ENCODE results near the gene PCSK6.

Gene PCSK6

DNA sequence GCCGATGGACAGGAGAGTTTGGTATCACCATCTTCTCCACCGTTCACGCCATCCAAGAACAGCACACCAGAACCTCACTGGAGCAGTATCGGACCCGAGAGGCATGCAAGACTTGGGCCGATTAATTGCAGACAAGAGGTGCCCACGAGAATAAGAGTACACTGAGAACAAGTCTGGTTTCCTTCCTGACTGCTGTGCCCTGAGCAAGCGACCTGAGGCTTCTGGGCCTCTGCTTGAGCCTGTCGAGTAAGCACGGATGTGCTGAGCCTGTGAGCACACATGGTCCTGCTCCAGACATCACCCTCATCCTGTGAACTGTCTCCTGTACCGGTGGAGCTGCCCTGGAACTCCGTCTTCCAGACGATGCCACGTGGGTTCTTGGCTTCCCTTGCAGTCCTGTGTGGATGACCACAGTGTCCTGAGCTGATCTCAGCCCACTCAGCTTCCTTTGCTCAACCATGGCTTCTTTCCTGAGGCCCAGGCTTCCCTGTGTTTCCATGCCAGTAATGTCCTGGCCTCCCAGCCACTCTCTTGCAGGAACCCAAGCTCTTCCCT lies 160.1 kb downstream of the PCSK6 start:
- DNase-seq (ENCODE audit: low read depth, low spot score), result no peak

DNA sequence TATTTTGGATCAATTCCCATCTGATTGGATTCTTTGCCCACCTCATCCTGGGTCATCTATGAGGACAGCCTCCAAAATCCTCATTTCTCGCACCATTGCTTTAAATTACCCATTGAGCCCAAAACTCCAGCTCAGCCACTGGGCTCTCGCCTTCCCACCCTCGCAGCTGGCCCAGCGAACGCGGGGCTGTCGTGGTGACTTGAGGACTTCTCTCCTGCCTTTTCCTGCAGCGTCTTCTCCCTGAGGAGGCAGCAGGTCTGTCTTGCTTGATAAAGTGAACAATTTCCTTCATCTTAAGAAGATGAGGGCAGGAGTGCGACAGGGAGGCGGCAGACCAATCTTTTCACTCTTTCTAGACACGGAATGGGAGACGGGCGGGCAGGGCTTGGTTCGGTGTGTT lies 161.5 kb downstream of the PCSK6 start:
- DNase-seq (ENCODE audit: low read depth, low spot score), result no peak

DNA sequence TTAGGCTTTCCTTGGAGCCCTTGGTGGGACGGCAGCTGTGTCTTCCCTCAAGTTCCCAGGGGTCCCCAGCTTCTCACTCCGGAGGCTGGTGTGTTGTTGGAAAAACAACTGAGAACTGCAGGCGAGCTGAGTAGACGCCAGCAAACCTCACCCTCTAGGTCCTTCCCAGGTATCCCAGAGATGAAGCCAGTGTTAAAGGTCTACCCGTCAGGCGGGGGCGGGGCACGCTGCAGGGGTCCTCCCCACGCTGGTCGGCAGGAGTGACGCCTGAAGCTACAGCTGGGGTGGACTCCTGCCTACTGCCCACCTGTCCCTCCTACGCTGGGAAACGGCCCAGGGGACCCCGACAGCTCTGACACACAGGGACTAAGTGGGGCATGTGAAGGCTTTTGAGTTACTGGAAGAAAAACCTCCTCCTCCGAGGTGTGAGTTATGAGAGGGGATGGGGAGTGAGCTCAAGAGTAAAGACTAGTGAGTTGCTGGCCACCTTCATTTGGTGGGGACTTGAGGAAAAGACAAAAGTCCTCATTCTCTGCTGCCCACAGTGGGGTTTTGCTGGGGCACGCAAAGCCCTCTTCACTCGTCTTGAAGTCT lies 162.3 kb downstream of the PCSK6 start:
- no peak for DNase-seq (ENCODE audit: low read depth, low spot score)

DNA sequence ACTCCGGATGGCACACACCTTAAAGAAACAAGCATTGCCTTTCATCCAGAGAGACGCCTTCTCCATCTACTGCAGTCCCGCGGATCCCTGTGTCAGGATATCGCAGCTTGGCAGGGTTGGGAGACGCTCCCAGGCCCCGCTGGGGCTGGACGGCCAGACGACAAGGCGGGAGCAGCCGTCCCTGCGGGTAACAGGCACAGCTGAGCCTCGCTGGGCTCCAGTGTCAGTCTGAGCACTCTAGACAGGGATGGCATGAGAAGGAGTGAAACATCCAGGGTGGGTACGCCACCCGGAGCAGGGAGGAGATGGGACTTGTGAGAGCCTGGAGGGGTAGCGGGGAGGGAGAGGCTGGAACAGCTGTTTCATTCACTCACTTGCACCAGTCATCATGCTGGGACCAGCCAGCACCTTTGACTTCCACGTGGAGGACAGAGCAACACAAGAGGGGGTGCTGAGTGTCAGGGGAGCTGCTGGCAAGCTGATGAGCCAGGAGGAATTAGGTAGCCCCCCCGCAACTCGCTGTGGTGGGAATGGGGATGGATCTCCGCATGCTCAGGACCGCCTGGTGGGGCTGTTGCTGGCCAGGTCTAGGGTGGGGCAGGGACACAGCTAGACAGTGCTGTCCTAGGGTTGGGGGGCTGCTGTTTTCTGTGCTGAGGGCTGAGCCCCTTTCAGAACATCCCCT lies 162.9 kb downstream of the PCSK6 start:
- no peak for DNase-seq (ENCODE audit: low read depth, low spot score)

DNA sequence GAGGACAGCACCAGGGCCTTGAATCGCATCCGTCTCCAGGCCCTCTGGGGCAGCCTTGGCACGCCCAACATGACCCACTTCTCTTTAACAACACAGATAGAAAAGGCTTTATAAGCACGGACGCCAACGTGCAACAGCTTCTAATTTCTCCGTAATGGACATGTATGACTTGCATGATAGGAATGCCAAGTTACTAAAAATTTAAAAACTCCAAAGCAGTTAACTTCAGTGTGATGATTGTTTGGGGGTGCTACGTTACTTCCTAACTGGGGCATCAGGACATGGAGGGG lies 163.5 kb downstream of the PCSK6 start:
- DNase-seq (ENCODE audit: low read depth, low spot score), result no peak

DNA sequence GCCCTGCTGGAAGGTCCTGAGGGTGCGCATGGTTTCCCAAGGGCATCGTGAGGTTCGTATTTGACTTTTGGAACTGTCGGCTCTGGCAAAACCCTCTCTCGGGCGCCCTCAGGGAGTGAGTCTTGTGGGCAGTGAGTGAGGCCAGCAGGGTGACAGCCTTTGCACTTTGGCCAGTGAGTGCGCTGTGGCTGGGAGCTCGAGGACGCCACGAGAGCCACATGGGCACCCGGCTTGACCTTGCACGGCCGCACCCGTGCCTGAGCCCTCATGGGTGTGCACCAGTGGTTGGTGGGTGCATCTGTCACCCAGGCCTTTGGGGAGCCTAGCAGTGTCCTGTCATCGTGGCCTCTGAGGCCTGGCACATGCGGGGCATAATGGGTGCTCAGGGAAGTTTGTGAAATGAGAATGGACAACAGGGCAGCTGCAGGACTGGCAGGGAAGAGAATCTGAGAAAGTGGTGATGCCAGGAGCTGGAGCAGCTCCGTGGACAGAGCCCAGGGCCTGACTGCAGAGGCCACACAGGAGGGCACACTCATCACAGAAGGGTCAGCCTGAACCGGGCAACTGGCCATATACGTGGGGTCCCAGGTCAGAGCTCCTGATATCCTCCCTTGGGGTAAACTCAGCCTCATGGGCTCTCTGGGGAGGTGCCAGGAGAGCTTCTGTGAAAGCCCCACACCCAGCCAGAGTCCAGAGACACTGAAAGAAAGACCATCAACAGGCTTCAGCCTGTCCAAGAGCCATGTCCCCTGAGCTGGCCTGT lies 164.1 kb downstream of the PCSK6 start:
- no peak for DNase-seq (ENCODE audit: low read depth, low spot score)

DNA sequence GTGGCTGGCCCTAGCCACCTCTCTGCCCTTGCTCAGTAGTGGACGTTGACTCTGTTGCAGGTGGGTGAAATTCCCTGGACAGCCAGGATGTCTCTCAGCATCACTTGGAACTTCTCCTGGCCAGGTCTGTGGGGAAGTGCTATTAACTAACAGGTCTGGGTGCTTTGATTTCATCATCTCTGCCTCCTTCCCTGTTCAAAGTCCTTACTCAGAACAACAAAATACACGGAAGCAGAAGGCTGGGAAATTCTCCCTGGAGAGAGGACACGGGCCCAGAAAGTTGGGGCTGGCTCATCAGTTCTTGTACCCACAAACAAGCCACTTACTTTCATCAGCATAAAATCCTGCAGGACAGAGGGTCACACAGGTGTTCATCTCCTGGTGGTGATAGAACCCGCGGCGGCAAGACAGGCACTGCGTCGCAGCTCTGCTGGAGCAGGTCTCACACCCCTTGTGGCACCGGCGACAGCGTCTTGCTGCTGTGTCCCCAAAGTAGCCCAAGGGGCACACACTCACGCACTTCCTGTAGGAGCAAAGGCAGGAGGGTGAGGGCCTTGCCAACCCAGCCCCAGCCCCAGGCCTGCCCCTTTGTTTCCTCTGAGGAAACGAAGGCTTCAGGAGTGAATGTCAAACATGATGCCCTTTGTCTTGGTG lies 164.9 kb downstream of the PCSK6 start:
- no peak for DNase-seq (ENCODE audit: low read depth, low spot score)

DNA sequence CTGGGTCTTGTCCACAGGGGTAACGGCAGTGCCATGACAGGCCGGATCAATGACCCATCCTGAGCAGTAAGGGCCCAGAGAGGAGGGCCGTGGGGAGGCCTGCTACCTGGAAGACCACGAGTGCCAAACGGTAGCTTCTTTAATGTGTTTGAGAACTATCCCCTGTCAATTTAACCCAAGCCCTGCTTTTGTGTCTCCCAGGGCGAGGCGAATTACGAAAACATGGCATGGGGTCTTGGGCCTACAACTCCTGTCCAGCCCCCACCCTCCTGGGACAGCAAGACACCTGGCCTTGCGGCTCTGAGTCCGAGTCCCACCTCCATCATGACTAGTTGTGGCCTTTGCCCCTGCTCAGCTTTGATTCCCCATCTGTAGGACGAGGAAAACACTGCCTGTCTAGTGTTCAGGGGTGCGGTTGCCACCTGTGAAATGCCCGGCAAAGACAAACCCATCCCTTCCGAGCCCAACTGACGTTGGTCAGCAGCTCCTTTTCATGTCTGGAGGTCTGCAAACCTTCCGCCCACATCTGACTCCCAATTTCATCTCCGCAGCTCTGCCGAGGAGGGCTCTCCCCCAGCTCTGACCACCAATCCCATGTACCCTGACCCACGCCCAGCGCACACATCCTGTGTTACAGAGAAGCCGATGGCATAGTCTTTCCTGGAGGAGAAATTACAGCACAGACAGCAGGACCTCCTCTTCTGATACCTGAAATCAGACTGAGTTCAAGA lies 165.5 kb downstream of the PCSK6 start:
- DNase-seq (ENCODE audit: low read depth, low spot score), result no peak

DNA sequence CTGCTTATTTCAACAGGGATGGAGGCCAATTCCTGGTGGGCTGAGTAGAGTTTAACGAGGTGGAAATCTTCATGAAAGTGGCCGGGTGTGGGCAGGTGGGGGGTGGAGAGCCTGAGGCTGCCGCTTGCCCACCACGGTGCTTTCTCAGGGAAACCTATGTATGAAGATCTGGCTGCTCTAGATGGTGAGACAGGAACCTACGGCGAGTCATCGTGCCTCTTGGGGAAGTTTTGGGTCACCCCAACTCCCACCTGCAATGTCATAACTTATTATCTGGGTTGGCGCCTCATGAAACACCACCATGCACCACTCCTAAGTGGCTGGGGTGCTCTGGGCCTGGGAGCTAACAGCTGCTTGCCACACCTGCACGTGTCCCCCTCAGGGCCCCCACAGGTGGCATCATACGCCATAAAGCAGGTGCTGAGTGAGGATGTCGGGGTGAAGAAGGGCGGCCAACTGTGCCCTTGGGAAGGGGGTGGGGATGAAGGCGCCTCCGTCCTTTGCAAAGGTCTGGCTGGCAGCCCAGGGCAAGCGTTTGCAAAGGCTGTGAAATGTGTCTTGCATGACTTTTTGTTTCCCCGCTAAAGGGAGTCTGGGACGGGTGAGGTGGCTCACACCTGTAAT lies 166.5 kb downstream of the PCSK6 start:
- DNase-seq (ENCODE audit: low read depth, low spot score), result no peak

DNA sequence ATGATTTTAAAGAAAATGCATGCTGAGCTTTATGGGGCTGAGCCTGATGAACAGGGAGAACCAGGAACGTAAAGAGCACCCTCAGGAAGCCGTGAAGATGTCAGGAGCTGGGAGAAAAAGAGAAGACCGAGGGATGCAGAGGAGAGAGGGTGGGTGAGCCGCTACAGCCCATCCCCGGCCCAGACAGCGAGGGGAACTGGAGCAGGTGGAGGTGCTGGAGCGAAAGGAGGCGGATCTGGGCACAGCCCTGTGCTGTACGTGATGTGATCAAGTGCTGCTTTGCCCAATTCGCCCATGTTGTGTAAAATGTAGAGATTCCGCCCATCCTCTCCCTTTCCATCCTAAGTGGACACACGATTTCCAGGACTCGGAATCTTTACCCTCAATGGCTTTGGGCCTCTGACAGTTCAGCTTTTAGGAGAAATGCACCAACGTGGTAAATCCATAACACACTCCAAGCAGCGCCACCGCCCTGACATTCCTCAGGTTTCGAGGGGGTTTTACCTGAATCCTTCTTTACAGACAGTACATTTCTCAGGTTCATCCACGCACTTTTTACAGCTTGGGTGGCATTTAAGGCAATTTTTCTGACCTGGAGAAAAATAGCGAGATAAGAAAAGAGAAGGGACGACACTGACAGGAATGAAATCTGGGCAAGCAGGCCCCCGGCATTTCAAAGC lies 167.4 kb downstream of the PCSK6 start:
- DNase-seq (ENCODE audit: low read depth, low spot score), result no peak

DNA sequence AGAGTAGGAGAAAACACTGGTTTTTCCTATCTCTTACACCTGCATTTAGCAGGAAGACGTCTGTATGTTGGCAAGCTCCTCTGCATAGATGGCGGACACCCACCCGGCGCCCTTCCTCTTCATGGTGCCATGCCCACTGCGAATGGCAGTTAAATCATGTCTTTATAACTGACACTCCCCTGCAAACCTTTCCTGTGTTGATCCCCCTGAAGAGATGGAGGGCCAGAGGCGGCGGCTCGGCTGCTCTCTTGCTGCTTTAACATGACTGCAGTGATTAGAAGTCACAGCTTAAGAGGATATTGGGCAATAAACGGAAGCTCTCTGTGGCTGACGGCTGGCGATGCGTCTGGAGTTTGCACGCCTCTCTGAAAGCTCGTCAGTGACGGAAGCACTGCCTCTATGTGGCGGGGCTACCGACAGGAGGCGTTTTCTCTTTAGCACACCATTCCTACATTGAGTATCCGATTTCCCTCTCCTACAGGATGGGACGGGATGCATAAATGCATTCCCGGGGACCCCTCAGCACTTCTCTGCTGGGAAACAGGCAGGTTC lies 168.9 kb downstream of the PCSK6 start:
- no peak for DNase-seq (ENCODE audit: low read depth, low spot score)

DNA sequence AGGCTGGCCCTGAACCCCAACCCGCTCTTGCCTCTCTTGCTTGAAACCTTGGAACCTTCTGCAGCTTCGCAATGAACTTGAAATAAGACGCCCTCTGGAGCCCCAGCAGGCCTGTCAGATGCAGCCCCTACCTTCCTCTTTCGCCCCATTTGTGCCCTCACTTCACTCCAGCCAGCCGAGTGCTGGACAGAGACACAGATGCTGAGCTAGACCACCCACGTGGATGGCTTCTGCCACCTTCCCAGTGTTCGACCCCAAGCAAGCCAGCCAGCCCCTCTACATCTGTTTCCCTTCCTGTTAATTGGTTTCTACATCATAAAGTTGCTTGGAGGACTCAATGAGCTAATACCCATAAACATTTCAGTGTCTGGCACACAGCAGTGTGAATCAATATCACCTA lies 170.7 kb downstream of the PCSK6 start:
- DNase-seq (ENCODE audit: low read depth, low spot score), result no peak

DNA sequence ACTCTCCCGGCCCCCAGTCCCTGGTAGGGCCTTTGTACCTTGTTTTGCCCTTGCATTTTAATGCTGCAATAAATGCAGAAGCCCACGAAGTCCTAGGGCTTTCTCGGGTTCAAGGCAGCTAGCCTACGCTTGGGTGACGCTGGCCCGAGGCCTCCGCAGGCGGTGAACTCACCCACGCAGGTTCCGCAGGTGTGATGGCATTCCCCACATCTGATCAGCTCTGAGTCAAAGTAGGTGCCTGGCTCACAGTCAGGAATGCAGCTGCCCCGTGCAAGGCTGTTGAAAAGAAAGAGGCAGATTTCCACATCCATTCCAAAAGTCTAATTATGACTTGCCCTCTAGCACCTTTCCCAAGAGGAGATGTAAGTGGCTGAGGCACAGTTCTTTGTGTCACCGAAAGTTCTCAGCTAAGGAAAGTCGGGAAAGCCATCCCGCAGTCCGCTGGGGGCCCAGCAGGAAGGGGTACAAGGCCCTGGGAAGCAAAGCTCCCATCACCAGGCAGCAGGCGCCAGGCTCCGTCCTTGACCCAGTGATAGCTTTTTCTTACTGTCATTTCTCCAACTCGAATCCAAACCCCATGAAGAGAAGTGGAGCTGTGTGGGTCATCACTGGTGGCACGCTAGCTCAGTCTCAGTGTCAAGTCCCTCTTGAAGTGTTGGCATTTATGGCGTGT lies 171.2 kb downstream of the PCSK6 start:
- no peak for DNase-seq (ENCODE audit: low read depth, low spot score)

DNA sequence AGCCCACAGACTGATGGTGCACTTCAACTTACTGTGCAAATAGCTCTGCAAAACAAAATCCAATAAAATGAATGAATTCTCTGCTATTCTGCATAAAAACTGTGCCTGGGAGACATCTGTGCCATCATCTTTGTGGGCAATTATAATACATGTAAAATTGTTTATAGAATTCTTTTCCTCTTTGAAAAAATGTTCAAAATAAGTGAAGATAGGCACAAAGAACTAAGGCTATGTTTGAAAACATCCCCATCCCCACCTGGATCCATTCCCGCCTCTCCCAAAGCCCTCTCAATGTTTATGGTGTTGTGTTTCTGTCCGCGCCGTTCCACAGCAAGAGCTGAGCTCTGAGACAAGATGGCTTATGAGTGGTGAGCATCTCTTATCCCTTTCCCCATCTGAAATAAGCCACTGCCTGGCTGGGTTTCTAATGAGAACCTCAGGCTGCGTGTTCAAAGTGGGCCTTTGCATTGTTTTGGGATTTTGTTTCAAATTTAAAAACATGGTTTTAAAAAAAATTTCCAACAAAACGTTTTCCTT lies 172.1 kb downstream of the PCSK6 start:
- DNase-seq (ENCODE audit: low read depth, low spot score), result no peak

DNA sequence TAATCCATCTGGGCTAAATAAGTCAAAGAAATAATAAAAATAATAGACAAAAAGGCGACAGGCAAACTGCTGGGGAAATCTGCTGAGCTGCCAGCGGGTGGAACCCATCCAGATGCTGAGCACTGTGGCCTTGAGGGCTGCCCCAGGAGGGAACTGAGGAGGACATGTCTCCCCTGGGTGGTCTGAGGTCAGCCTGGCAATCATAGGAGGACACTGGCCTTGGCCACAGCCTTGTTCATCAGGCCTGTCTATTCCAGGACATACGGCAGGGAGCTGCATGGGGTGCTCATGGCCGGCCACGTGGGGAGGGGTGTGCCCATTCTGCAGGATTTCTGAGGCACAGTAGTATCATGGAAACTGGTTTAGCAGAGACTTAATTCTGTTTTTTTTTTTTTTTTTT lies 173.0 kb downstream of the PCSK6 start:
- DNase-seq (ENCODE audit: low read depth, low spot score), result no peak

DNA sequence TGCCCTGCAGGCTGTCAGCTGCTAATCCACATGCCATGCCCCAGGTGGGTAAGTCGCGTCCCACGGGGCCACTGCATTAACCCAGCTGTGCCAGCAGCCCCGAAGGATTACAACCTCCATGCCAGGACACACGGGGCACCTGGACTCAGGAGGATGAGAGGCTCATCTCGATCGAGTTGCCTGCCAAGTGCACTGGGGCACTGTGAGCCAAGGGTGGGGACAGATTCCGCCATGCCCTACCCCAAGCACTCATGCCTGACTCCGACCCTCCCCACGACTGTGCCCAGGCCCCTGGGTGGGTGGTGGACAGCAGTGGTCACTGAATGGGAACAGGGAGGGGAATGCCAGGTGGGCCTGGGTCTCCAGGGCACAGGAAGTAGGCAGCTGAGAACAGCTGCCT lies 173.8 kb downstream of the PCSK6 start:
- no peak for DNase-seq (ENCODE audit: low read depth, low spot score)

DNA sequence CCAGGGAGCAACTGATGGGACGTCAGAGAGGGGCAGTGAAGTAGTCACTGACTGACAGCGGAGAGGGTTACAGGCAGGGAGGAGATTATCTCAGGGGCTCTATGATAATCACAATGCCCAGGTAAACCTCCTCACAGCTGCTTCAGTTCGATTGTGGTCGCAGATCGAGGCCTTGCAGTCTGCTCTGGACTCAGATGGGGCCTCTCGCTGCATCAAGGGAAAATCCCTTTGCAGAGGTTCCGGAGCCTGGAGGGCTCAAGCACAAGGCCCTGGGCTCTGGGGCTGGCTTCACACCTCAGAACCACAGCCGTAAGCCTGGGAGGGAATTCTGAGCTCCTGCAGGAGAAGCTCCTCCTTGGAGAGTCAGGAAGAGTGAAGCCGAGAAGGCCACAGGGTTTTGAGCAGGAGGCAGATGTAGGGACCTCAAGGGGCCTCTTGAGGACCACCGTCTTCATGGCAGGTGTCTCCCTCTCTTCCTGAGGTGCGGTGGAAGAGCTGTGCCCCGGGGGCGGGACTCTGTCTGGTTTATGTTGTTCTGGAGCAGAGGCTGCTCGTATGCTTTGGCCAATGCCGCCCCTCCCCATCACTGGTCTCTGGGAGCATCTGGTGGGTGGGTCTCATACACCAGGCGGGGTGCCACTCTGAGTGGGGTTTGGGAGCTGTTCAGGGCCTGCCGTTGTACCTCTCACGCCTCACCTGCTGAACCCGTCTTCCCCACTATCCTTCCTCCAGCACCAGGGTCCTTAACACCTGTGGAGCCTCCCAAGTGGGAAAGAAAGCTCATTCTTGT lies 175.0 kb downstream of the PCSK6 start:
- DNase-seq (ENCODE audit: low read depth, low spot score), result no peak

DNA sequence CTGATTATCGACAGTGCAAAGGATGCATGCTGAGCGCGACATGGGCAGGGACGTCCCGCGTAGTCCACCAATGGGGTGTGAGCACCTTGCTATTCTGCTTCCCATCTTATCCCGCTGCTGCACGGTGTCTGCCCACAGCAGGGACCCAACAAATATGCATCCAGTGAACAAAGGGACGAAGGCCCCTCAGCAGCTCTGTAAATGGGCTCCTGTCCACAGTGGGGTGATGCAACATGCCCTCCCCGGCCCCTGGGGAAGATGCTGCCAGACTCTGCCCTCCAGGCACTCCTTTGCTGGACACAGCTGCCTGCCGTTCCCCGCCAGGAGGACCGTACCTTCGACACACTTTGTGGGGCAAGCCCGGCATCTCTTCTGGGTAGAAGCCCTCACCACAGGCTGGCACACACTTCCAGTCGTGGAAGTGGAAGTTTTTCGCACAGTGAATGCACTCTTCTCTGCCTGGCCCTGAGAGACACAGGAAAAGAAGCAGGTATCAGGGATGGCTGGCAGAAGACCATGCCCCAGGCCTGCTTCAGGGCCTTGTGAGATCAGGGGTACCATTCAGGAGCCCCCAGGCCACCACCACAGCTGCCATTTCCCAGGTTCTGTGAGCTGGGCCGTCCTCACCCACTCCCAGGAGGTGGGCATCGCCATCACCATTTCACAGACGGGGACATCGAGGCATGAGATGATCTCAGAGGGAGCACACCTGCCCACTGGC lies 176.3 kb downstream of the PCSK6 start:
- no peak for DNase-seq (ENCODE audit: low read depth, low spot score)
